Lung (tissue), 12 donors: ENCODE data around the gene RERE. TPM values are rescaled to one million over a fixed set of nuclear protein-coding genes. Genes with fewer than 3 reads are reported as not detected.
"Not testable (repeated sequence)": the region's sequence is repeated elsewhere in the genome, so short reads cannot be mapped to it uniquely, and the experiment has no call there.

ENCODE experiments used
- ATAC-seq: fragments of 200-7000 bp; cut with Tn5 transposase; one replicate; pipeline ENCODE4 v1.9.1; 2020; ENCODE audit warnings: moderate number of reproducible peaks; ENCODE audit not compliant: insufficient read depth, low FRiP score
- DNase-seq, 3 donors: peaks; one replicate each; pipeline ENCODE4 v3.0.0-alpha.2; 2013 to 2017
- H3K27ac ChIP-seq, 2 donors: one replicate each; pipeline ENCODE4 v1.5.1; 2013; ENCODE audit warnings: mild to moderate bottlenecking in 2 of 2, moderate library complexity in 2 of 2, control low read depth in 1 of 2, inconsistent platforms in 1 of 2, low read depth in 1 of 2, low read length in 1 of 2
- H3K27me3 ChIP-seq, 3 donors: one replicate each; pipeline ENCODE4 v1.5.1; 2013; ENCODE audit warnings: low read length in 2 of 3; ENCODE audit not compliant: control insufficient read depth in 3 of 3, insufficient read depth in 3 of 3
- H3K36me3 ChIP-seq, 4 donors: one replicate each; pipeline ENCODE4 v1.5.1; 2013; ENCODE audit warnings: low read length in 4 of 4, mild to moderate bottlenecking in 1 of 4, moderate library complexity in 1 of 4; ENCODE audit not compliant: control insufficient read depth in 4 of 4, insufficient read depth in 4 of 4
- H3K4me1 ChIP-seq, 5 donors: one replicate each; pipeline ENCODE4 v1.5.1; 2013; ENCODE audit warnings: low read length in 5 of 5, mild to moderate bottlenecking in 2 of 5, moderate library complexity in 1 of 5; ENCODE audit not compliant: control insufficient read depth in 5 of 5, insufficient read depth in 5 of 5
- H3K4me3 ChIP-seq: one replicate; pipeline ENCODE4 v1.5.1; 2013; ENCODE audit warnings: mild to moderate bottlenecking, control low read depth, moderate library complexity
- H3K9ac ChIP-seq, 2 donors: one replicate each; pipeline ENCODE4 v1.5.1; 2013; ENCODE audit warnings: low read length in 2 of 2, control low read depth in 1 of 2; ENCODE audit not compliant: insufficient read depth in 1 of 2
- H3K9me3 ChIP-seq, 4 donors: one replicate each; pipeline ENCODE4 v1.5.1; 2013; ENCODE audit warnings: low read length in 3 of 4, mild to moderate bottlenecking in 1 of 4, moderate library complexity in 1 of 4; ENCODE audit not compliant: control insufficient read depth in 4 of 4, insufficient read depth in 3 of 4
- WGBS, 2 donors: extraction: QIAGEN DNeasy Blood & Tissue Kit; methylation state at CpG; one replicate each; pipeline ENCODE4 v1.1.7; 2013; 5-methylcytosine and 5-hydroxymethylcytosine counted together
- polyA plus RNA-seq, 2 donors: library from polyadenylated mRNA; stranded (reverse); fragments of 200-250 nt; gene quantifications; one replicate each; pipeline ENCODE4 v1.2.1, GENCODE V29; 2013
- total RNA-seq, 2 donors: library from RNA; depleted of rRNA in 1 of 2; stranded (reverse); fragments of >200 nt in 1 of 2; gene quantifications; one replicate each; pipeline ENCODE4 v1.2.1, GENCODE V29; 2014 to 2021
- TF ChIP-seq, protein P1 (sequence below): IDR thresholded peaks from 2 replicates; pipeline ENCODE4 v1.5.1; 2012; ENCODE audit warnings: mild to moderate bottlenecking; ENCODE audit errors: control extremely low read depth, extremely low read depth
- donor health status: control.
- donor health status: control.
- donor health status: Bipolar disorder and iron deficiency.
- donor health status: healthy.
- donor health status: DM: yes; HTN: yes; CAD: no.

The RERE gene
- total and polyA plus RNA-seq, 4 donors = 21.7 to 207 (median 57.5) TPM

DNA sequence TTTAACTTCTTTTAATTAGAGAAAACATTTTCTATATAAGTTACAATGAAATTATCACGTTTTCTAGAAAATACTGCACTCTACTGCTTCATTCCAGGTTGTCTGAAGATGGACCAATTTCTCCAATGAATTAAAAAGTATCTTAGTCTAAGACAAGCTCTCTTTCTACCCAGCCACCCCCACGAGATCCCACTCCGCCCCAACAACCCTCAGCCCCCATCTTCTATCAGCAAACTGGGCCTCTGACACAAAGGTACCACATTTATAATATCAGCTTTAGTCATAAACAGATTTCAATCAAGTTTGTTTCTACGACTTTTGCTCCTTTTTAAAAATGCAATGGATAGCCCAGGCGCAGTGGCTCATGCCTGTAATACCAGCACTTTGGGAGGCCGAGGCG is 117.8 kb downstream of the RERE start:
- no peak overlapping the region for H3K9ac ChIP-seq
- no peaks in the 10 kb centered on the region for H3K27me3 ChIP-seq
- H3K4me1 ChIP-seq = peaks cover 4 to 42% (median 17%) of the 10 kb centered on the region in 5 donors
- no peaks in the 10 kb centered on the region for H3K36me3 ChIP-seq
- TF ChIP-seq, protein P1, sequence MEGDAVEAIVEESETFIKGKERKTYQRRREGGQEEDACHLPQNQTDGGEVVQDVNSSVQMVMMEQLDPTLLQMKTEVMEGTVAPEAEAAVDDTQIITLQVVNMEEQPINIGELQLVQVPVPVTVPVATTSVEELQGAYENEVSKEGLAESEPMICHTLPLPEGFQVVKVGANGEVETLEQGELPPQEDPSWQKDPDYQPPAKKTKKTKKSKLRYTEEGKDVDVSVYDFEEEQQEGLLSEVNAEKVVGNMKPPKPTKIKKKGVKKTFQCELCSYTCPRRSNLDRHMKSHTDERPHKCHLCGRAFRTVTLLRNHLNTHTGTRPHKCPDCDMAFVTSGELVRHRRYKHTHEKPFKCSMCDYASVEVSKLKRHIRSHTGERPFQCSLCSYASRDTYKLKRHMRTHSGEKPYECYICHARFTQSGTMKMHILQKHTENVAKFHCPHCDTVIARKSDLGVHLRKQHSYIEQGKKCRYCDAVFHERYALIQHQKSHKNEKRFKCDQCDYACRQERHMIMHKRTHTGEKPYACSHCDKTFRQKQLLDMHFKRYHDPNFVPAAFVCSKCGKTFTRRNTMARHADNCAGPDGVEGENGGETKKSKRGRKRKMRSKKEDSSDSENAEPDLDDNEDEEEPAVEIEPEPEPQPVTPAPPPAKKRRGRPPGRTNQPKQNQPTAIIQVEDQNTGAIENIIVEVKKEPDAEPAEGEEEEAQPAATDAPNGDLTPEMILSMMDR = no peak
- no peaks in the 10 kb centered on the region for H3K9me3 ChIP-seq
- DNase-seq (no peak), ATAC-seq (no peak)
- no peak overlapping the region for H3K4me3 ChIP-seq
- no peak overlapping the region for H3K27ac ChIP-seq
- 98% methylated on average over 7 of the region's 7 CpGs for WGBS, 2 donors

DNA sequence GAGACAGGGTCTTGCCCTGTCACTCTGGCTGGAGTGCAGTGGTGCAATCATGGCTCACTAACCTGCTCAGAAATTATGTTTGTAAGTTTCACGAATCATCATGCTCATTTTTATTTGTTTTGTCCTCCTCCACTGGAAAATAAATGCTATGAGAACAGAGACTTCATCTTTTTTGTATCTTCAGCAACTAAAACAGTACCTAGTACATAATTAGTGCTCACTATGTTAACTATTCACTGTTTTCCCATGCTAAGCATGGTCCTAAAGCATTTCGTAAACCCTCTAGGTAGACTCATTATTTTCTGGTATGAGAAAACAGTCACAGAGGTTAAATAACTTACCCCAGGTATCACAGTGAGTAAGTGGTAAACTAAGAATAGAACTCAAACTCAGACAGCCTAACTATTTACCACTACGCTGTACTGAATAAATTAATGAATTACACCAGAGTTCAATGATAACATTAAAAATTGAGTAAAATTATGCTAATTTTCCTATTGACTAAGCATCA is 118.4 kb downstream of the RERE start:
- 83 to 91% methylated on average over 3 of the region's 3 CpGs for WGBS, 2 donors
- peaks cover 4 to 37% (median 18%) of the 10 kb centered on the region in 5 donors for H3K4me1 ChIP-seq
- H3K36me3 ChIP-seq = no peaks in the 10 kb centered on the region
- DNase-seq (no peak), ATAC-seq (no peak)
- TF ChIP-seq, protein P1 = no peak
- no peak overlapping the region for H3K9ac ChIP-seq
- H3K27me3 ChIP-seq = no peaks in the 10 kb centered on the region
- peak overlapping the region in 1 of 2 donors; percentile 33 for H3K27ac ChIP-seq
- H3K9me3 ChIP-seq = no peaks in the 10 kb centered on the region
- no peak overlapping the region for H3K4me3 ChIP-seq

DNA sequence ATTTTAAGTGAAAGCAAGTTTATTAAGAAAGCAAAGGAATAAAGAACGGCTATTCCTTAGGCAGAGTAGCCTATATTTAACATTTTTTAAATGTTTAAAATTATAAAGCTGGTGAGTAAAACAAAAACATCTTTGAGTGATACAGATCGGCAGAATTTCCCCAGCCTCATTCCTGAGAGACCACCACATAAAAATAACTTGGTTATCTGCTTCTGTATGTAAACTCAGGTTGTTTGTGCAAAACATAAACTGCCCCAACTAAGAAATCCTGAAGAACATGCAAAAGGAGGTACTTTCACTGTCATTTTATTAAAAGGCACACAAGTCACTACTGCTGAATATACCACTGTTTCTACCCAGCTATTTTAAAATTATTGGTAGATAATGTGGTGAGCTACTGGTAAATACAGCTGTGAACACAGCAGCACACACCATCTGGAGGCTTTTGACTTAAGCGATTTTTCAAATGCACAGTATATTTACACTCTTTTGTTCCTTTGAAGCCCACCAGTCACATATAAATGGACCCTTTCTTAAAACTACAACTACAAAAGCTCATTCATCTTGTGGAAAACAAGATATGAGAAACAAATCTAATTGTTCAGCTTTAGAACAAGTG is 119.3 kb downstream of the RERE start:
- Histone ChIP-seq H3K9ac (no peak overlapping the region), H3K36me3 (no peaks in the 10 kb centered on the region), H3K27me3 (no peaks in the 10 kb centered on the region), H3K9me3 (no peaks in the 10 kb centered on the region), H3K4me3 (no peak overlapping the region), H3K27ac (no peak overlapping the region), H3K4me1 (peaks cover 4 to 31% (median 13%) of the 10 kb centered on the region in 5 donors)
- ATAC-seq (no peak), DNase-seq (peak in 2 of 3 donors; percentile 39 to 44)
- 83 to 86% methylated on average over 3 of the region's 3 CpGs for WGBS, 2 donors
- TF ChIP-seq, protein P1 = no peak

DNA sequence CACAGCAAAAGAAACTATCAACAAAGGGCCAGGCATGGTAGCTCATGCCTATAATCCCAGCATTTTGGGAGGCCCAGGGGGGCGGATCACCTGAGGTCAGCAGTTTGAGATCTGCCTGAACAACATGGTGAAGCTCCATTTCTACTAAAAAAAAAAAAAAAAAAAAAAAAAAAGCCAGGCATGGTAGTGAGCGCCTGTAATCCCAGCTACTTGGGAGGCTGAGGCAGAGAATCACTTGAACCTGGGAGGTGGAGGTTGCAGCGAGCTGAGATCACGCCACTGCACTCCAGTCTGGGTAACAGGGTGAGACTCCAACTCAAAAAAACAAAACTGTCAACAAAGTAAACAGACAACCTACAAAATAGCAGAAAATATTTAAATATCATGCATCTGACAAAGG is 122.0 kb downstream of the RERE start:
- H3K27me3 ChIP-seq, H3K36me3 ChIP-seq, ATAC-seq, H3K4me3 ChIP-seq, H3K27ac ChIP-seq, DNase-seq, H3K9ac ChIP-seq, H3K9me3 ChIP-seq: not testable (repeated sequence)
- WGBS, 2 donors = 97% methylated on average over 4 of the region's 4 CpGs
- H3K4me1 ChIP-seq = peaks cover 1 to 17% (median 7%) of the 10 kb centered on the region in 5 donors
